Skeletal muscle satellite cell (primary cell): Measurements from ENCODE around the gene FIGLA. TPM values are rescaled to one million over a fixed set of nuclear protein-coding genes. Genes with fewer than 3 reads are reported as not detected.
A peak's percentile ranks its signal among the peaks of the same experiment; 100 is the strongest.

Experiments used
- H3K27me3 ChIP-seq: 2 replicates; pipeline ENCODE4 v1.7.0; 2013; ENCODE audit warnings: low read length; ENCODE audit not compliant: control insufficient read depth, insufficient read depth
- H3K36me3 ChIP-seq: 2 replicates; pipeline ENCODE4 v1.7.0; 2013; ENCODE audit warnings: mild to moderate bottlenecking, control low read depth, low read length; ENCODE audit not compliant: insufficient read depth
- H3K4me1 ChIP-seq: 2 replicates; pipeline ENCODE4 v1.7.0; 2013; ENCODE audit warnings: low read length; ENCODE audit not compliant: control insufficient read depth, insufficient read depth
- H3K4me2 ChIP-seq: 2 replicates; pipeline ENCODE4 v1.7.0; 2013; ENCODE audit warnings: mild to moderate bottlenecking, low read length
- H3K4me3 ChIP-seq: 2 replicates; pipeline ENCODE4 v1.7.0; 2013; ENCODE audit warnings: low read length
- H3K9ac ChIP-seq: 2 replicates; pipeline ENCODE4 v1.7.0; 2013; ENCODE audit warnings: mild to moderate bottlenecking, low read depth, low read length, moderate library complexity
- H3K9me3 ChIP-seq: replicated peaks from 2 replicates; pipeline ENCODE4 v1.7.0; 2013; ENCODE audit warnings: mild to moderate bottlenecking, control low read depth, low read length
- total RNA-seq: library from RNA; depleted of rRNA; stranded (reverse); fragments of >200 nt; gene quantifications from 2 replicates; pipeline ENCODE4 v1.2.3, GENCODE V29; 2012; rRNA removed

FIGLA gene, protein sequence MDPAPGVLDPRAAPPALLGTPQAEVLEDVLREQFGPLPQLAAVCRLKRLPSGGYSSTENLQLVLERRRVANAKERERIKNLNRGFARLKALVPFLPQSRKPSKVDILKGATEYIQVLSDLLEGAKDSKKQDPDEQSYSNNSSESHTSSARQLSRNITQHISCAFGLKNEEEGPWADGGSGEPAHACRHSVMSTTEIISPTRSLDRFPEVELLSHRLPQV
- not detected in 2 replicates for total RNA-seq

DNA sequence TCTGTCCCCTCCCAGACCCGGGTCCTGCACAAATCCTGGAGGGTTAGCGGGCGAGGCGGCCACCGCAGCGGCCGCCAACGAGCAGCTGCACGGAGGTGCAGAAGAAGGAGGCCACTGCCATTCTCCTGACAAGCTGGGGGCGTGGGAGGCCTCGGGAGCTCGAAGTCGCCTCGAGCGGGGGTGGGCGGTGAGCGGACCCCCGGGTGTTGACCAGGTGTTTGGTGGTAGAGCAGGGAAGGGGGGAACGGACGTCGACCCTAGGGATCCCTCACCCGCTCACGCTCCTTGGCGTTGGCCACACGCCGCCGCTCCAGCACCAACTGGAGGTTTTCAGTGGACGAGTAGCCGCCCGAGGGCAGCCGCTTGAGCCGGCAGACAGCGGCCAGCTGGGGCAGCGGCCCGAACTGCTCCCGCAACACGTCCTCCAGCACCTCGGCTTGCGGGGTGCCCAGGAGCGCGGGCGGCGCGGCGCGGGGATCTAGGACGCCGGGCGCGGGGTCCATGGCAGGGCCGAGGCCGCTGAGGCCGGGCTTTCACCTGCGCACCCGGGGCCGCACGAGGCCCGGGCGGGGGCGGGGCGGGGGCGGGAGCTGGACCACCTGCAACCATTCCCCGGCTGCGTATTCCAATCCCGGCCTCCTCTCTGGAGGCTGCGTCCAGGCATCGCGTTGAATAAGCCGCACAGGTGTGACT is at the start of gene FIGLA:
FIGLA (minus strand) TSS at position 508 of the 693 bp plus-strand sequence; CDS start at position 503, 5 bp downstream.
- peaks cover 64% of the 10 kb centered on the region for H3K27me3 ChIP-seq
- no peaks in the 10 kb centered on the region for H3K36me3 ChIP-seq
- peak within 1 kb of the TSS; percentile 73 for H3K4me2 ChIP-seq
- no peaks in the 10 kb centered on the region for H3K9me3 ChIP-seq
- peaks cover 4% of the 10 kb centered on the region for H3K4me1 ChIP-seq
- no peak within 1 kb of the TSS for H3K9ac ChIP-seq
- peak within 1 kb of the TSS; percentile 49 for H3K4me3 ChIP-seq

DNA sequence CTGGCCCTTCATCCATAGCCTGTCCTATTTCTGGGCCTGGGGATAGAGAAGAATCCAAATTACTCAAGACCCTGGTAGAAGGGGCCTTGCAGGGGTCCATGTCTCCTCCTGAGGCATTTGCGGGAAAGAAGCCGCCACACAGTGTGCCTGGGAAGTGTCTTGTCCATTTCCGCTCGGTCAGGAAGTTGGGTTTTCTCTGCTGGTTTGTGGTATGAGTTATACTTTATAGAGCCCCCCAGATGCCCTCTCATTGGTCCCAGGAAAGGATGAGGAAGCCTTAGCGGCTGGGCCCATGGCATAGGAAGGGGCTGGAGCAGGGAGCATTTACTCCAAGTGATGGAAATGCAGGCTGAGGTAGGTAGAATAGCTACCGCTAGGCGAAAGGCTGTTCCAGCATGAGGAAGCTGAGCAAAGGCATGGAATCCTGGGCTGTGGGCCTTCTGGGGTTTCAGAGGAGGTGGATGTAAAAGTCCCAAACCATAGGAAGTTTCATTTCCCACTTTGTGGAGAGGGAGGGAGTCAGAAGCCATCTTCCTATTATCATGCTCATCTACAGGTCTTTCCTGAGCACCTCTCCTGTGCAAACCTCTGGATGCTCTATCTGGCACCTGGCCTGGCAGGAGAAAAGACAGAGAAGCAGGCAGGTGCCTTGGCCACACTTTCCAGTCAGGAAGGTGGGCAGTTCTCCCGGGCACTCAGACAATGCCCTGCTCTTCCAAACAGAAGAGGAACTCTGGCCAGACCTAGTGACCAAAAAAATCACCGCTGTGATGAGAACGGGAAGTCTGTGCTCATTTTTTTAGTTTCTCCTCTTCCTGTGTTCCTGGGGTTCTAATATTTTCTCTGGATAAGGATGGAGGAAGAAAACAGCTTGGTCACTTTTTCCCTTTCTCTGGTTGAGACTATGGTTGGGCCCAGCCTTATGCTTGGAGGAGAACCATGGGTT is 47.8 kb upstream of the FIGLA start:
- Histone ChIP-seq H3K9ac (no peak overlapping the region), H3K4me1 (no peaks in the 10 kb centered on the region), H3K4me2 (no peak overlapping the region), H3K36me3 (no peaks in the 10 kb centered on the region), H3K9me3 (no peaks in the 10 kb centered on the region), H3K4me3 (no peak overlapping the region), H3K27me3 (peaks cover 14% of the 10 kb centered on the region)

DNA sequence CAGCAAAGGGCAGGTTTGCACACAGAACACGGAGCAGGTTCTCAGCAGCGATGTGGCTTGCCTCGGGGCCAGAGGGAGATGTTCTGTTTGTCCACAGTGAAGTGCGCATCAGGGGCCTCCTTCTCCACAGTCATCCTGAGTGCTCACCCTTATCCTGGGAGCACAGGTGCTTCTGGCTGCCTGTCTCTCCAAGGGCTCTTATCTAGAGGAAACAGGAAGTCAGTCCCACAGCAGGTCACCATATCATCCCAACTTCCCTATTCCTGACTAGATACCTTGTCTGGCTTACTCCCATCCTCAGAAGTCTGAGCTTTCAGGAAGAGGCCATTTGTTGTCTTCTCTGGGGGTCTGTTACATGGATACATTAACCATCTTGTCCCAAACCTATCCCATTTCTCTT is 45.2 kb upstream of the FIGLA start, which contains the start of gene CD207:
CD207 (minus strand) TSS at position 174 of the 400 bp plus-strand sequence; CDS start at position 134, 40 bp downstream.
- no peak within 1 kb of the TSS for H3K4me3 ChIP-seq

DNA sequence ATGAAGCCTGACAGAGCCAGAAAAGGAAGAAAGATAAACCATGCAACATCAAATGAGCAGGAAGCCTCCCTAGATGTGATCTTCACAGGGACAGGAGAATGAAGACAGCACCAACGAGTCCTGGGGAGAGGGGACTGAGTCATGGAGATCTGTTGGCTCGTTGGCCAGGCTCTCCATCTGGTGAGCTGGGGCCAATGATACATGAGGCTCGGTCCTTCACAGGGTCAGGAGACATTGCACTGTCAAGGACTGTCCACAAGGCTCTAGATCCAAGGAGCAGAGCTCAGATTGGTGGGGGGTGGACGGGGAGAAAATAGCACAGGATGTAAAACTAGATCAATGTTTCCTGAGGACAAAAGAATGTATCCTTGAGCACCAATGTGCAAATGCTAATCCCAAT is 44.4 kb upstream of the FIGLA start:
- peaks cover 27% of the 10 kb centered on the region for H3K27me3 ChIP-seq
- H3K9me3 ChIP-seq = no peaks in the 10 kb centered on the region
- no peak overlapping the region for H3K9ac ChIP-seq
- H3K36me3 ChIP-seq = no peaks in the 10 kb centered on the region
- no peaks in the 10 kb centered on the region for H3K4me1 ChIP-seq
- no peak overlapping the region for H3K4me3 ChIP-seq
- H3K4me2 ChIP-seq = no peak overlapping the region

More for the DNA sequence above, 45.2 kb upstream of the FIGLA start, which contains the start of gene CD207:
- Histone ChIP-seq H3K9me3 (no peaks in the 10 kb centered on the region), H3K27me3 (peaks cover 19% of the 10 kb centered on the region), H3K36me3 (no peaks in the 10 kb centered on the region), H3K9ac (no peak within 1 kb of the TSS), H3K4me1 (no peaks in the 10 kb centered on the region), H3K4me2 (no peak within 1 kb of the TSS)

DNA sequence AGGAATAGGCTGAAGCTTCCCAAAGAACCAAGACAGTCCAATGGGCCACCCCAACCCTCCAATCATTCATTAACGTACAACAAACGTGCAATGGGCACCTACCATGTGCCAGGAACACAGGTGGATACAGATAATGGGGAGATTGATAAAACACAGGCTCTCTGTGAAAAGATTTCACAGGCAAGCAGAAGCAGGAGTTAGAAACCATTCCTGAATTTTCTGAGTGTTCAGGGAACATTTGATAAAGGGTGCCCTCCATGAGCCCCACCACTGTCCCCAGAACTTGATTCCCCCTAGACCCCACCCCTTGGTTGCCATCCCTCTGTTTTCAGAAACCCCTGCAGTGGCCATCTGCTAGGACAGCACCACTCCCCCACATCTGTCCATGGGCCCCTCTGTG is 43.7 kb upstream of the FIGLA start:
- Histone ChIP-seq H3K27me3 (peaks cover 28% of the 10 kb centered on the region), H3K4me3 (no peak overlapping the region), H3K4me2 (no peak overlapping the region), H3K36me3 (no peaks in the 10 kb centered on the region), H3K9me3 (no peaks in the 10 kb centered on the region), H3K9ac (no peak overlapping the region), H3K4me1 (no peaks in the 10 kb centered on the region)

DNA sequence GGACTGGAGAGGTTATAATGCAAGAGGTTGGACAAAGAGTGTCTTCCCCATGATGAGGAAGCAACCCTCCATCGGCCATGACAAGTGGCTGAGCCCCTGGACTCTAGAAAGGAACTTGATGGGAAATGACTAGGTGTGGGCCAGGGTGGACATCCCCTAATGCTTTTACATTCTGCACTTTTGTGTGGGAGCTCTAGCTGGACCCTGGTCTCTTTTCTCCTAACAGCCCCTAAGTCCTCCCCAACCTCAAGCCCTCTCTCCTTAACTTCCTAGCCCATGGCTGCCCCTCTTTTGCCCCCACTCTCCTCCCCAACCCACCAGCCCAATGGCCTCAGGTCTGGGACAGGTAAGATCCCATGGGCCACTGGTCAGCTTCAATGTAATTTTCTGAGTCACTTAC is 42.8 kb upstream of the FIGLA start:
- H3K9ac ChIP-seq = no peak overlapping the region
- H3K4me3 ChIP-seq = no peak overlapping the region
- H3K36me3 ChIP-seq = no peaks in the 10 kb centered on the region
- no peaks in the 10 kb centered on the region for H3K4me1 ChIP-seq
- H3K27me3 ChIP-seq = peaks cover 26% of the 10 kb centered on the region
- H3K9me3 ChIP-seq = no peaks in the 10 kb centered on the region
- no peak overlapping the region for H3K4me2 ChIP-seq

DNA sequence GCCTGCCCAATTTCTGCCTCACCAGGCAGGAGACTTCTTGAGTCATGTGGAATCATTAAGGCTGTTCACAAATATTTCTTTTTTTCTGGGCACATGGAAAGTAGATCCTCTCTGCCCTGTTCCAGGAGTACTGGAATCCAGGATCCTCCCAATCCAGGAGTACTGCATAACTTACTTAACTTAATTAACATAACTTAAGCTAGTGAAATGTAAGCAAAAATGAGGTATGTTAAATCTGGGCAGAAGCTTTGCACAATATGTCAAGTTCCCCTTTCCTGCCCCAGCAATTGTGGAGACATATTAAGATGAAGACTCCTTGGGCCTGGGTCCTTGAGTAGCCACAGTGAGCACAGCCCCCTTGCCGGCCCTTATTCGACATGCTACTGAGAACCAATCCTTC is 41.9 kb upstream of the FIGLA start:
- Histone ChIP-seq H3K4me3 (no peak overlapping the region), H3K9me3 (no peaks in the 10 kb centered on the region), H3K36me3 (no peaks in the 10 kb centered on the region), H3K4me2 (no peak overlapping the region), H3K9ac (no peak overlapping the region), H3K4me1 (no peaks in the 10 kb centered on the region), H3K27me3 (peaks cover 24% of the 10 kb centered on the region)

DNA sequence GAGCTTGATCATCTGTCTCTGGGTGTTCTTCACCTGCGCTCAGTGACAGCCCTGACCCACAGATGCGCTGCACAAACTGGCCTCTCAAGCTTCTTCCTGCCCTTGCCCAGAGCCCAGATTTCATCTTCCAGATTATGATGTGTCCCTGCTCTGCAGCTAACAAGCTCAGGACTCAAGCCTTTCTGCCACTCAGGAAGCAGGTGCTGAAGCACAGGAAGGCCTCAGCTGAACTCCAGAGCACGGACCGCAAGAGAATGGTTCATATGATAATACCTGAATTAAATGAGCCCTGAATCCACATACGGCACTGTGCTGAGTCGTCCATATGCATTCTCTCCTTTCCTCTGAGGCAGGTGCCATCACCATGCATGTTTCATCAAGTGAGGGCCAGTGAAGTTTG is 41.4 kb upstream of the FIGLA start:
- no peak overlapping the region for H3K9ac ChIP-seq
- peaks cover 24% of the 10 kb centered on the region for H3K27me3 ChIP-seq
- H3K36me3 ChIP-seq = no peaks in the 10 kb centered on the region
- H3K9me3 ChIP-seq = no peaks in the 10 kb centered on the region
- H3K4me1 ChIP-seq = no peaks in the 10 kb centered on the region
- H3K4me2 ChIP-seq = no peak overlapping the region
- no peak overlapping the region for H3K4me3 ChIP-seq

DNA sequence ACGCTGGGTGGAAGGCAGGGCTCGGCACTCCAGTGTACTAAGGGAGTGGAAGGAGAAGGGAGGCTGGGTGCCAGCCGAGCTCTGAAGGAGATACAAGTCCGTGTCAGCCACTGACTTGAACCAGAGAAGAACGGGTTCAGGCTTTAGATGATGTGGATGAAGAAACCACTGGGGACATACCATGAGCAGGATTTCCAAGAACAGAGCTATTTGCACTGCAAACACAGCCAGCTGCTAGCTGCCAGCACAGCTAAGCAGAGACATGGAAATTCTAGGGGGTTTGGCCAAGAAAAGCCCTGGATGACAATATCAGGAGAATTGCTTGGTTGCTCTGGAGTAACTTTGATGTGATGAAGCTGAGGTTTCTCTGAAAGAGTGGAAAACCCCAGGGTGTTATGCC is 39.9 kb upstream of the FIGLA start:
- Histone ChIP-seq H3K27me3 (peaks cover 17% of the 10 kb centered on the region), H3K4me1 (no peaks in the 10 kb centered on the region), H3K4me2 (no peak overlapping the region), H3K4me3 (no peak overlapping the region), H3K9ac (no peak overlapping the region), H3K9me3 (no peaks in the 10 kb centered on the region), H3K36me3 (no peaks in the 10 kb centered on the region)

DNA sequence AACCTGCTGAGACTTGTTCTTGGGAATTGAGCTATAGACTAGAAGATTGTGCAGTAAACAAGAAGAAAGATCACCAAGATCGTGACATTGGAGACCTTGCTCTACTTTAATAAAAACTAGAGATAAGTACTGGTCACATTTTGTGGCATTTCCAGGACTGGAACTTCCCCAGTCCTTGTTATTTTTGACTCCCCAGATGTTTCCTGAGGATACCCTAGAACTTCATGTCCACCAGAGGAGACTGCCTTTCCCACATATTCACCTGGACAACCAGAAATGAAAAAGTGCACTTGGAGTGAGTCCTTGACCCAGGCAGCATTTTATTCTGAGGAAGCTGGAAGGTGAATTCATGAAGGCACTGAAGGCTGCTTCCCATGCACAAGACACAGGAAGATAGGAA is 39.5 kb upstream of the FIGLA start:
- Histone ChIP-seq H3K4me3 (no peak overlapping the region), H3K4me2 (no peak overlapping the region), H3K4me1 (no peaks in the 10 kb centered on the region), H3K9me3 (no peaks in the 10 kb centered on the region), H3K36me3 (no peaks in the 10 kb centered on the region), H3K9ac (no peak overlapping the region), H3K27me3 (peaks cover 14% of the 10 kb centered on the region)
